SW 1271 (cell line): ENCODE measurements around the gene CUL1.

Source experiments
- DNase-seq, 2 experiments: peaks; one replicate each; lab custom pipeline; 2025; lab: John Stamatoyannopoulos, UW

Gene CUL1

GRCh38 chr7:148698397-148699023 lies at the start of gene CUL1:
TSS of gene CUL1 (plus strand) at chr7:148698903. CDS start at chr7:148730123, 31,220 bp downstream.
- DNase-seq: peak; percentile 50 to 52

- DNase-seq: peak in 1 of 2 experiments; percentile 58
These were observed 48.4 kb upstream of the CUL1 start for GRCh38 chr7:148650232-148650858.

- no peak for DNase-seq
These were observed 45.9 kb upstream of the CUL1 start for GRCh38 chr7:148652773-148653172.

GRCh38 chr7:148657929-148658328 lies 40.8 kb upstream of the CUL1 start:
- no peak for DNase-seq

GRCh38 chr7:148661471-148661870 lies 37.2 kb upstream of the CUL1 start:
- DNase-seq: no peak

- DNase-seq: no peak
These were observed 36.1 kb upstream of the CUL1 start for GRCh38 chr7:148662646-148663045.

- no peak for DNase-seq
These were observed 34.4 kb upstream of the CUL1 start for GRCh38 chr7:148664324-148664723.

GRCh38 chr7:148665221-148665620 lies 33.5 kb upstream of the CUL1 start:
- DNase-seq: no peak

- no peak for DNase-seq
These were observed 28.8 kb upstream of the CUL1 start for GRCh38 chr7:148669927-148670326.

- DNase-seq: no peak
These were observed 28.3 kb upstream of the CUL1 start for GRCh38 chr7:148670374-148670773.

GRCh38 chr7:148670807-148671206 lies 27.9 kb upstream of the CUL1 start:
- DNase-seq: no peak

GRCh38 chr7:148672041-148672440 lies 26.7 kb upstream of the CUL1 start:
- no peak for DNase-seq

GRCh38 chr7:148674689-148675088 lies 24.0 kb upstream of the CUL1 start:
- DNase-seq: no peak

- no peak for DNase-seq
These were observed 22.4 kb upstream of the CUL1 start for GRCh38 chr7:148676291-148676690.

GRCh38 chr7:148681821-148682220 lies 16.9 kb upstream of the CUL1 start:
- no peak for DNase-seq

GRCh38 chr7:148684289-148684830 lies 14.3 kb upstream of the CUL1 start:
- DNase-seq: no peak

- DNase-seq: no peak
These were observed 12.3 kb upstream of the CUL1 start for GRCh38 chr7:148686312-148686937.

GRCh38 chr7:148687555-148687954 lies 11.1 kb upstream of the CUL1 start:
- no peak for DNase-seq

- DNase-seq: no peak
These were observed 10.2 kb upstream of the CUL1 start for GRCh38 chr7:148688526-148688925.

- DNase-seq: no peak
These were observed 5.1 kb upstream of the CUL1 start for GRCh38 chr7:148693651-148694050.

GRCh38 chr7:148694631-148695030 lies 4.1 kb upstream of the CUL1 start:
- DNase-seq: no peak

GRCh38 chr7:148695953-148696352 lies 2.8 kb upstream of the CUL1 start:
- DNase-seq: no peak

- DNase-seq: no peak
These were observed 1.9 kb upstream of the CUL1 start for GRCh38 chr7:148696787-148697186.
